GM21447 (cell line): ENCODE measurements around the gene GNAZ.

Experiments
- ATAC-seq: cut with Tn5 transposase; IDR thresholded peaks from one replicate; pipeline ENCODE4 v1.9.1; 2021; ENCODE audit not compliant: unreplicated experiment

Gene GNAZ

DNA sequence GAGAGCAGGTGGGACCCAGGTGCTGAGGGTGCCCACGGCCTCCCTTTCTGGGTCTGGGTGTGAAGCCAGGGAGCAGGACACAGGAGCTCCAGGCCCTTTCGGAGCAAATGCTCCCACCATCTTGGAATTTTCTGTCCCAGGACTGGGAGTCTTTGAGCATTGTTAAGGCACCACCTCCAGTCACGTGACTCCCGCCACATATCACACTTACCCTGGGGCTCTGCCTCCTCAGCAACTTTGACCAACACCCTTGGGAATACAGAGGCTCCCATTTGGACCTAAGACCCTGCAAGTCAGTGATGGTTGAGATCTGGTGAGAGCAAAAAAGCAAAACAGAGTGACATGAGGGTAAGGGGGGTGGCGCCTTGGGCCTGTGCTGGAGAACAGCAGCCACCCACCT, 35.6 kb downstream of the GNAZ start:
- ATAC-seq, result no peak

DNA sequence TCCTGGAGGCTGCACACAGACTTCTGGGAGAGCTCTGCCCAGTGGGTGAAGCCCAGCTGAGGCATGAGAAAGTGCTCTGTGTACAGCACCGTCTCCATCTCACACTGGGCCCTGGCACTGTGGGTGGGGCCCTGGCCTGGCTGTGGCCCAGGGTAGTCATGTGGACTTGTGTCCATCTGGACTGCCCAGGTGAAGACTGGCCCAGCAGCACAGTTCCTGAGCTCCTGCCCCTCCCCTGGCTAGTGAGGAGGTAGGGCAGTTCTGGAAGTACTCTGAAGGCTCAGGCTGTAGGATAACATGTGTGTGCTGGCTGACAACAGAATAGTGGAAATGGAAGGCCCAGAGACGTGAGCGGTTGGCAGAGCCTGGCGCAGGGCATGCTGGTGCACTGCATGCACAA, 36.0 kb downstream of the GNAZ start:
- ATAC-seq, result no peak

DNA sequence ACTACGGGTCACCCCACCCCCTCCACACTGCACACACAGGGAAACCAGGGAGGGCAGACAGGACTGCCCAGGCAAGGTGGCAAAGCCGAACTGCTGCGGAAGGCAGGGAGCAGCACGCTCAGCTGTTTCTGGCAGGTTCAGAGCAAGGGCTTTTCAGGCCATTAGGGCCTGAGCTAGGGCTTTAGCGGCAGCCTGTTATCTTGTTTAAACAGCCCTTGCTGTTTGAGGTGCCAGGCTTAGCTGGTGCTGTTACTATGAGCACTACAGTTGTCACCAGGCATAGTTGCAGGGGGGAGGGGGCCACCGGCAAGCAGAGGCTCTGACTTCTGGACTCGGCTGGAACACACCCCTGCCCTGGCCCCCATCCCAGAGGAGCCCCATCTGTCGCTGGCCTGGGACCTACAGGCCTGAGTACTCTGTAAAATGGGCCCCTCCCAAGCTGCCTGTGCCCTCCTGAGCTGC, 36.6 kb downstream of the GNAZ start:
- ATAC-seq, result no peak

DNA sequence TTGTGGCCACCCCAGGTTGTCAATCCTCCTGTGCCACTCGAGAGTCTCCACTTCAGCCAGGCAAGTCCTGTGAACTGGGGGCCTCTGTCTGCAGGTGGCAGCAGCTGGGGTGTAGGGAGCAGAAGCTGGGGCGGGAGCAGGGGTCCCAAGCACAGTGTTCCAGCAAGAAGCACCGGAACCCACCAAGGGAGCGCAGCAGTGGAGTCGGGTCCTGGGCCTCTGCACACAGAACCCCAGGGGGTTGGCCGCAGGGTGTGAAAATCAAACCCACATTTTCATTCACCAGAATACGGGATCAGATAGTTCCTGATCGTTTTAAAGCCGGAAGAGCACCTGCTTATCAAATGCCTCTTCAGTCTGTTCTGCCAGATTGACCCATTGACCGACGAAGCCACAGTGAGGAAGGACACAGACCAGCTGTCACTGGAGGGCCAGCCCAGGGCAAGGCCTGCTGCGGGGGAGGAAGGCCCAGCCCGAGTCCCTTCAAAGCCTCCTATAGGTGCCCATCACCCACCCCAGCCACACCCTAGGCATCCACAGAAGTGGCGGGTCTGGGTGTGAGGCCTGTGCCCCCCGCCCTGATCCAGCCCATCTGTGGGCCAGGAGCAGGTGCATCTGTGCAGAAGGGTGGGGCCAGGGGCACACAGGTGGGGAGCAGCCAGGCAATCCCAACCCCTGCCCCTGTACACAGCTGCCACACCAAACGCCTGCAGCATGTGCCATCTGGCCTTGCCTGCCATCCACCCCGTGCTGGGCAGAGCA, 37.3 kb downstream of the GNAZ start:
- ATAC-seq, result no peak

DNA sequence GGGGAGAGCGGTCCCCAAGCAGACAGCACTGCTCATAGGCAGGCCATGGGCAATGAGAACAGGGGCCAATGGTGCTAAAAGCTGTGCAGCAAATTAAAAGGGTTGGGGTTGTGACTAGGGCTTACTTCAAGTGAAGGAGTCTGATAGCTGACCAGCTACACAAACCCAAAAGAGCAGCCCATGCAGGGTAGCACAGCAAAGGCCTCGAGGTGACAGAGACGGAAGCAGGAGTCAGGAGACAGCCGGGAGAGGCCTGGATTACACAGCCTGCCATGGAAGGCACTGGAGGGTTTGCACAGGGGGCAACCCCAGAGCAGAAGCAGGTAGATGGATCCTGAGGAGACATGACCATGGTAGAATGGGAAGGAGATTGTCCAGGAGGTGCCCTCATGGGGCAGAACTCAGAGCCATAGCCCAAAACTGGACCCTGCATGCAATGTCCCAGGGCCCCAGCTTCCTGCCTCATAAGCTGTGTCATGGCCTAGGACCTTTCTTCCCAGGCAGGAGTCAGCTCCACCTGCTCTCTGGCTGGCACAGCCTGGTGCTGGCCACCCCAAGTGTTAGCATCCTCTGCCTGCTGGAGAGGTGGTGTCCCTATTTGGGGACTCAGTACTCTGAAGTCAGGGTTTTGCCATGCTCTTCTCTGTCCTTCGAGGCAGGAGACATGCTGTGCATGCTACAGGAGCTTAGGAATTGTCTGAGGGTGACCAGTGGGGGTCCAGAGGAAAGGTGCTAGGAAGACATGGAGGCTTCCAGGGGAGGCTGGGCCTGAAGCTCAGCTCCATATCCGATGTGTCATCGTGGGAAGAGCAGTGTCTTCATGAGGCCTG, 38.1 kb downstream of the GNAZ start:
- no peak for ATAC-seq

DNA sequence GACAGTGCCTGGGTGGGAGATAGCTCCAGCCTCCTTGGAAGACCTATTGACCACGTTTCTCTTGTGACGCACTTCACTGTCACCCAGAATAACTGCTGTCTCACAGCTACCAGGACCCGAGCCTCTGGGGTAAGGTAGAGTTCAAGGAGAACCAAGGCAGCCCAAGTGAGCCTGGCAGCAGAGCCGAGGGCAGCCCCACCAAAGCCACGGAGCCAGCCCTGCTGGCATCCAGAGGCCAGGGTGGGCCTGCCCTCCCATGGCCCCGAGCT, 38.7 kb downstream of the GNAZ start:
- no peak for ATAC-seq

DNA sequence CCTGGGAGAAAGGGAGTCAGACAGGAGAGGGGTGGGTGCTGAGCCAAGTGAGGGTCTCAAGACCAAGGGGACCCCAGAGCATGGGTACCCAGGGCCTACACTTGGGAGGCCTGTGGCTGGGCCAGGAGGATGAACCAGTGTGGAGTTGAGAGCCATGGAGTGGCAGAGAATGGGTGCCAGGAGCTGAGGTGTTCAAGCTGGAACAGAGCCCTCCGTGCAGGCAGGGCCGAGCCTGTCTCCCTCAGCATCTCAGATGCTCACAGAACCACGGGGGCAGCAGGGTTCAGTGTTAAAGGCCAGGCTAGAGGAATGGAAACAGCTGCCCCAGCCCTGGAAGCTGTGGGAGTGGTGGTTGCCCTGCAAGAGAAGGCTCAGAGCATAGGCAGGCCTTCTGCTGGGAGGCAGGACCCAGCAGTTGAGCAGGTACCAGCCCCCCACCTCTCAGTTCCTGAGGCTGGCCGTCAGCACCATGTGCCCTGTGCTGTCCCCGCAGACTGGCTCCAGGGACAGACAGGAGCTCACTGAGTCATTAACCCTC, 39.2 kb downstream of the GNAZ start:
- ATAC-seq, result no peak

DNA sequence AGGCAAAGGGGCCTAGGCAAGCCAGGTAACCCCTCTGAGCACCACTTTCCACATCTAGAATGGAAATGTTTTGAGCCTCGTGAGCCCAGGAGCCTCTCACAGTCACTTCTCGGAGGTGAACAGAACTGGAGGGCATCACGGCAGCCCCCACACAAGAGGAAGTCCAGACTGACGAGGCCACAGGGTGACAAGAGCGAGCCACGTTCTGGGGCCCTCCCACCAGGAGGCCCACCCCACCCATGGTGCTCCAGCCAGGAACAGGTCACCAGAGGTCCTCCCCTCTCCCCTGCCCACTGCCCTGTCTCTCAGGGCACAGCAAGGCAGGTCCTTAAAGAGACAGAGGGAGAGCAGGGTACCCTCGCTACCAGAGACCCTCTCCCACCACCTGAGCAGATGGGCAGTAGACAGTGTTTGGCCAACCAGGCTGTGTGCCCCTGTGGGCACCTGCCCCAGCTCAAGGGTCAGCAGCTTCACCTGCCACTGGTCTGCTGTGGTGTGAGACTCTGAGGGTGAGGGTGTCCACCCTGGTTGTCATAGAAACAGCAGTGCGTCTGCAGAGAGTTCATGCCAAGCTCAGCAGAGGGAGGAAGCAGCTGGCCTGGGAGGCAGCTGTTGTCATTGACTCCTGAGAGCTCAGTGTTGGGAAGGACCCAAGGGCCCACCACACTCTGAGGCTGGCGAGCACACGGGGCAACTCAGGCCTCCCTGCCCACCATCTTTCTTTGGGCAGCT, 40.0 kb downstream of the GNAZ start:
- ATAC-seq, result no peak

DNA sequence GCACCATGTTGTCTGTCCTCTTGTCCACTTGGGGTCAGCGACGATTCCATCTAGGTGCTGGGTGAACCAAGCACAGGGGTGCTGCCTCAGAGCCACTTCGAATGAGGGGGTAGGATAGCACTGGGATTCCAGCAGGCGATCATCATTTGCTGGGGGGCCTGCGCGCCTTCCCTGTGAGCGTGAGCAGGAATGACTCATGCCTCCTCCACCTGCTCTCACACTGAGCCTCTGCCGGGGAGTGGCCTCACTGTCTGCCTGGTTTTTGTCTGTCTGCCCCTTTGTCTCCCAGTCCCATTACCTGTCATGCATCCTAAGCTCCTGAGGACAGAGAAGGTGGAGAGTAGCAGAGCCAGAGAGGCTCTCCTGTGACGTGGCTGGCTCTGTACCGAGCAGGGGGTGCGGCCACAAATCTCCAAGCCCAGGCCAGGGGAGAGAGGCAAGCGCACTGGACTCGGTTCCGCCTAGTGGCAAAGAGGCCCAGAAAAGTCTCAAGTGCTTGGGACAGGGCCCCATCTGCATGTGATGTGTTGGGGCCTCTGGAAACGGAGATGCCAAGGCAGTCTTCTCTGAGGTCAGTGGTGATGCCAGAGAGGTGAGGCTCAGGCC, 40.7 kb downstream of the GNAZ start:
- ATAC-seq, result no peak

DNA sequence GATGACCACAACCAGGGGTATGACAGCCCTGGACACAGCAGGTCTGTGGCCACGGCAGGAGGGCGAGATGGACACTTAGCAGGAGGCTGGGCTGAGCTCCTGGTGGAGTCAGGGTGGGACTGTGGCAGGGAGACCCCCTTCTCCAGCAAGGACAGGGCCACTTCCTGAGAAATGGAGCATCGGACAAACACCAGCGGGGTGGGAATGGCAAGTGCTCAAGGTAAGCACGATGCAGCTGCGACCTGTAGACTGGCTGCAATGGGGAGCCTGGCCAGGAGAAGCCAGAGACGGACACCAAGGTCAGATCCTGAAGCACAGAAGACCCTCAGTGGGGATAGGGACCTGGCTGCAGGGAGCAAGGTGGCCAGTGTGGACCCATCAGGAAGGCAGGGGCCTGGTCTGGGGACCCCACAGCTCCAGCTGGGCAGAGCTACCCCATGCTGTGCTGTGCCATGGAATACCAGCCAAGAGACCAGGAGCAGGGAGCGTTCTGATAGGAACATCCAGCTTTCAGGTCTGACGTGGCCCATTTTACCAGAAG, 42.2 kb downstream of the GNAZ start:
- no peak for ATAC-seq

DNA sequence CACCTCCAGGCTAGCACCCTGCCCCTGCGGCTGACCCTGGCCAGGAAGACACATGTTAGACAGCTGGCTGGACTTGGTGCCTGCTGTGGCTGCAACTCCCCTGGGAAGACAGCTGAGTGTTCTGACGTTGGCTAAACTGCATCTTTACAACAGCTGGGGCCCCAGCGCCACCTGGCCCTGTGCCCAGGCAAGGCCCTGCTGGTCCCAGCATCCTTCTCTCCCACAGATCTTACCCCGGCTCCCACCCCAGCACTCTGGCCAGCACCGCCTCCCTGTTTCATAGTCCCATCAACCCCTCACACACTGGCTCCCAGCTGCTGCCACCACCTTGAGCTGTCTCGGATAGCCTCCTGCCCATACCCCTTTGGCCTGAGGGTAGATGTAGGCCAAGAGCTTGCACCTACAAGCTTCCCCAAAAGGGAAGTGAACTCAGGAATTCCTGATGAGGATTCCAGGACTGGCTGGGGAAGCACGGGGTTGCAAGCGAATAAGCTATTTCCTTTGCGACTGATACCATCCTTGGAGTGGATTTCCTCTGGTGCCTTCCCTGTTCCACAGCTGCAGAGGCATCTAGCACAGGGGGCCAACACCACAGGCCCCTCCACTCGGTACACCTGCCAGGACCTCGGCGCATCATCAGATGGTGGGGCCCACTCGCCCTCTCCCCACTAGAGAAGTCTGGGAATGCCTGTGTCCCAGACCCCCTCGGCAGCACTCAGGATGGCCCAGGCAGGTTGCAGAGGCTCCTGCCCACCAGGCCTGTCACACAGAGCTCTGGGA, 42.9 kb downstream of the GNAZ start:
- no peak for ATAC-seq

DNA sequence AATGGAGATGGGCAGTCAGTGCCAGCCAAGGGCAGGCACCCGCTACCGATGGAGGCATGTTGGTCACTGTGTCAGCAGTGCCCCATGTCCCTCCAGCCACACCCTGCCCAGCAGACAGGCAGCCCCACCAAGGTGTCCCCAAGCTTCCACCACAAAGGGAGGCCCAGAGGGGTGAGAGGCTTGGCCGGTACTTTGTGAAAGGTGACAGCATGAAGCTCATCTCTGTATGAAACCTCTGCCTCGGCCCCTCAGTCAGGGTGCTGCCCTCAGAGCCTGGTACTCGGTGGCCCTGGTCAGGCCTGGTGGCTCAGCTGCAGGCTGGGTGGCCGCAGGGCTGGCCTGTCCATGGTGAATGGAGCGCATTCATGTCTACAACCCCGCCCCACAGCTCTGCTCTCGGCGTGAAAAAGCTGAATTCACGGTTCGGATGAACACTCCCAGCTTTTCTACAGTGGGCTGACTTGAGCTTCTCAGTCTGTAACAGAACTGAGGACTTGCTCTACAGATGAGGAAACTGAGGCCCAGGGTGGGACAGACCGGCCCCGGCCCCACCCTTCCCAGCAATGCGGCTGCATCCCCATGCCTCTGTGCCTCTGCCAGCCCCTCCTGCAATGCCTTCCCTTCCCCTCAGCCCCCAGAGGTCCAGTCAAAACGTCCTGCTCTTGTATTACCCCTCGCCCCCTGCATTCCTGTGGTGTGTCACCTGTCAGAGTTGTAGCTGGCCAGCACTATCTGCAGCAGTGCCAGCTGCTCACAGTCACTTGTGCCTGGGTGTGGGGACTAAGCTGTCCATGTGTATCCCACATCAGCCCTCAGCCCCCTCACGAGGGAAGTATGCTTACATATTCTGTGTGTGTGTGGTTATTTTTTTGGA, 43.8 kb downstream of the GNAZ start:
- ATAC-seq, result no peak

DNA sequence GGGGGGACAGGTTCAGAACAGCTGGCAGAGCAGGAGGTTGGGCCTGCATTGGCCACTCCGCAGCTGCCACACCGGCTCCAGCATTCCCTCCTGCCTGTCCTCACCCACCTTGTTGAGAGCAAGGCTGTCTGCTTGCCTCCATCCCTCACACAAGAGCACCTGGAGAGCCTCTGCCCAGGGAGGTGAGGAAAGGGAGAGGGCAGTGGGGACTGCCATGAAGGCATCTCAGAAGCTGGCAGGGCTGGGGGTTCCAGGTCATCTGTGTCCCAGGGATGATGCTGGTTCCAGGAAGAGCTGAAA, 44.4 kb downstream of the GNAZ start:
- no peak for ATAC-seq

DNA sequence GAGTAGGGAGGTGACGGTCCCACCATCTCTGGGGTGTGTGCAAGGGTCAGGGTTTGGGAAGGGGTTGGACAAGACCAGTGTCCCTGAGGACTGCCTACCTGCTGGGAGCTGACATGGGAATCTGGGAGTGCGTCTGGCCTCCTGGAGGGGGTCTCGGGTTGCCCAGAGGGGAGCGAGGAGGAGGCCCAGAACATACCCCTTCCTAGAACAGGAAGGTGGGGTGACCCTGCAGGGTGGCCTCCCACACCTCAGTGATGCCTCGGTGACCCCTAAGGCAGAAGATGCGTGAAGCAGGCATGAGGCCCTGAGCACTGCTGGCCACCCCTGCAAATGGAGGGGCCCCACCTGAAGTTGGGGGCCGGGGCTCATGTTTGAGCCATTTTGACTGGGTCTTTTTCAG, 45.0 kb downstream of the GNAZ start:
- no peak for ATAC-seq

DNA sequence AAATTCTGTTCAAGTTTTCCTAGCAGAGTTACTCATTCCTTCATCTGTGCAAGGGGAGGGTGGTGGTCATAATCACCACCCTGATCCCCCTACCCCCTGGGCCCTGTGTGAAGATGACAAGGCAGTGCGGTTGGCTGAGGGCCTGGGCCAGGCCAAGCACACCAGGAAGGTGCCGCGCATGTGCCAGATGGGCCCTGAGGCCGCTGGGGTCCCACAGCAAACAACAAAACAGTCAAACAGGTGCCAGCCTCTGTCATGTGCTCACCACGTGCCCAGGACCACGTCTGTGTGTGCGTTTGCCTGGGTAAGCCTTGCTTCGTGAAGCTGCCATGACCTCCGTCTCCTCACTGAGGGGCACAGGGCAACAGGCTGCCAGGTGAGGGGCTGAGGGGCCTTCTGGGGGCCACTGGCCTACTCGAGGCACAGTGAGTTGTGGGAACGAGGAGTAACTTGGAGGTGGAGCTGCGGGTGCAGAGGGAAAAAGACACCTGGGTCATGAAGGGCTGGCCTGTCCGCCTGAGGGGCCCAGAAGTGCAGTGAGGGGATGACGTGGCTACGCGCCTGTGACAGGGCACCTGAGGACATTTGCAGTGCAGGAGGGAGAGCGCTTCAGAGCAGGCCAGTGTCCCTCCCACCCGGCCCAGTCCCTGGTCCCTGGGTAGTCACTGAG, 45.6 kb downstream of the GNAZ start:
- ATAC-seq, result no peak

DNA sequence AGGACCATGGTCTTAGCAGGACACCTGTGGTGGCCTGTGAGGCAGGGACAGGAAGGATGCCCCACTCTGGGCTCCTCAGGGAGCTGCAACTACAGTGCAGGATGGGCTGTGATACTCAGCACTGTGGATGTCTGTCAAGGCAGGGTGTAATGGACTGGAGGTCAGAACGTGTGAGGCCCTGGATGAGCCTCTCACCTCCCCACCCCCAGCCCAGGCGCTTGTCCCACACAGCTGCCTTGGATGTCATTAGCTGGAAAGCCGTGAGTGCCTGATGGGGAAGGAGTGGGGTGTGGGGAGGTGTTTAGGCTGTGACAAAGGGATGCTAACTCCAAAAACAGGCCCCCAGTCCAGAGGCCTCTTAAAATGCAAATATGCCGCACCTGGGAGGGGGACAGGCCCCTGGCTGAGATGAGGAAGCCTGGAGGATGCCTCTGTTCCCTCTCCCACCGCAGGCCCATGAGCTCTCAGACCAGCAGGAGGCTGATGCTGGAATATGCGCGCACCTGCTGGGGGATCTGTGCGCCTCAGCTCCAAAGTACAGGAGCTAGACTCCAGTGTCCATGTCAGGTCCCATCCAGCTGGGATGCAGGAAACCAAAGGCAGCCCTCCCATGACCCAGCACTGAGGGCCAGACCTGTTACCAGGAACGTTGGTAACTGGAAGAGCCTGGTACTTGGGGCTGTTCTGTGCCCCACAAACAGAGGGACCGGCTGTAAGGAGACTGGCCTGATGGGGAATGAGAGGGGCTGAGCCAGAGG, 46.4 kb downstream of the GNAZ start:
- no peak for ATAC-seq

DNA sequence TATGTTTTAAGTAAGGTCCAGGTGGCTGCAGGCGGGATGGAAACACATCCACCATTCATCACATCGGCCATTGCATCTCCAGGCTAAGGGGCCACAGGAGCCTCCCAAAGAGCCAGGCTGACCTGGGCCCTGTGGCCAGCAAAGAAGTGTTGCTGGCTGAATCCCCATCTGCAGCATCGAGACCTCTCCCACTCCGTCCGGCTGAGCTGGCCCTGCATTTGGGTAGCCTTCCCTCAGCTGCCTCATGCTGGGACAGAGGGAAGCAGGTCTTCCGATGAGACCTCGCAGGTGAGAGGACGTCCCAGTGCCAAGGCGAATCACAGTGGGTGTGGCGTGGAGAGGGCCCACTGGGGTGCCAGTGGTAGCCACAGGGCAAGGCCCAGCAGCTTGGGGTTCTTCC, 47.0 kb downstream of the GNAZ start:
- ATAC-seq, result no peak
